GM19238 (cell line): ENCODE results near the gene TXNRD1.
"Not testable (repeated sequence)": the region's sequence is repeated elsewhere in the genome, so short reads cannot be mapped to it uniquely, and the experiment has no call there.

Experiments used
- DNase-seq: peaks from one replicate; pipeline ENCODE4 v3.0.0; 2011; ENCODE audit warnings: low spot score; ENCODE audit not compliant: insufficient read length

The TXNRD1 gene

DNA sequence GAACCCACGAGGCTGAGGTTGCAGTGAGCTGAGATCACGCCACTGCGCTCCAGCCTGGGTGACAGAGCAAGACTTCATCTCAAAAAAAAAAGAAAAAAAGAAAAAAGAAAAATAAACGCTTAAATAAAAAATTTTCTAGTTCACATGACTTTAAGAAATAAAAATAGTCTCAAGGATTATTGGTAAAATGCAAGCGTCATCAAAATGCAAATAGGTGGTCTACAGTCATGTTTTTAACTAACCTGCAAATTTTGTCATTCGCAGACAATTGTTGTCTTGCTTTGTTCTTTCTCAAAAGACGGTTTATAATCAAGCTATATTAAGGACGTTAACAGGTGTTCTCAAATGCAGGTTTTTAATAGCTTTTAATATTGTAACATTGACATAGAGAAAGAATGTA, 22.4 kb downstream of the TXNRD1 start:
- DNase-seq, result no peak

DNA sequence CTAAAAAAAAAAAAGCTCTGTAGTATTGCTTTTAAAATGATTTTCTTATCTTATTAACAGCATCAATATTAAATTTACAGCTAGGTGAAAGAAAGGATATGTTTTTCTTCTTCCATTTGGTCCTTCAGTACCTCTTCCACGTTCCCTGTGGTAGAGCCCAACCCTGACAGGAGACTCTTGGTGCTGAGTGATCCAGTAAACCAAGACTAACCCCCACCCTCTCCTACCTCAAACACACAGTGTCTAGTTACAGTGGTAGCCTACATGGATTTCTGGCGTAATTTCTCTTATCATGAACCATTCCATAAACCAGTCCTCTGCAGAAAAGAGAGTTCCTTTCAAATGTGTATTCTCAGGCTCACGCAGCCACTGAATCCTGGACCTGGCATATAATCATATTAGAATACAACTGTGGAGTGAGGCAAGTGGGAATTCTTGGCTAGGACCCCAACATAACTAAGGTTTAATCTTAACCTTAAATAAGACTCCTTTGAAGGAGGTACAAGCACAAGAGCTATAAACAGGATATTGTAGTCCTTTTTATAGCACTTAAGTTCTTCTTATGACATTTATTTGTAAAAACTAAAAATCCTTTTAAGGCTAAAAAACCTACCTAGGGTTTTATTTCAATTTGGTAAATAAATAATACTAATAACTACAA, 27.1 kb downstream of the TXNRD1 start:
- no peak for DNase-seq

DNA sequence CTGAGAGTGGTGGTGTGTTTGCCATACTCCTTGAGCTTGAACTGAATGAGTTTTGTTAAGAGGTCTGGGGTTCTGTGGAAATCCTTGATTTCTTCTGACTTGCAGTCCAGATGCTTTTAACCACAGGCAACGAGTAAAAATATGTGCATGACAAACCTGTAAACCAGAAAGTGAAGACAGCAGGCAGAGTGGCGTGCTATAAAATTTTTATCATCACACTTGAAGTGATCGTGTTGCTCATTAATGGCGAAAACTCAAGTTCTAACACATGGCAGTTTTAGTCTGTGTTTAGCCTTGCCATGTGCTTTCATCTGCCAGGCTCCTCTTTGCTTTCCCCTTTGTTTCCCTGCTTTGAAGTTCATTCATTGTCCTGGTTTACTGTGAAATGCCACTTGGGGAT, 28.0 kb downstream of the TXNRD1 start:
- no peak for DNase-seq

DNA sequence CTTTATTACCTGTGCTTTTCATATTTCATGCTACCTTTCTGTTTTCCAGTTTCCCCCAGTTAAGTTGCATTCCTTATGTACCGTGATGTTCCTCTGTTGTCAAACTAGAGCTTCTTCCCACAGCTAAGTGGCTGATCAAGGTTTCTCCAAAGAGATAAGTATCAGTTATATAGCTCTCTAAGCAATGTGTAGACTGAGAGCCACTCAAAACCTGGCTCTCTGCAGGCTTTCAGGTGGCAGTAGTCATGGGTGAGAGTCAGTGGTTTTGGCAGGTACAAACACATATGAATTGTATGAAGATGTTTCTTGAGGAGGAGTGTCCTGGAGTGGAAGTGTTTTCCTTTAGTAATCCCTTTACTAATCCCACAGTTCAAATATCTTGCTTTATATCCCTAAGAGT, 28.4 kb downstream of the TXNRD1 start:
- no peak for DNase-seq

DNA sequence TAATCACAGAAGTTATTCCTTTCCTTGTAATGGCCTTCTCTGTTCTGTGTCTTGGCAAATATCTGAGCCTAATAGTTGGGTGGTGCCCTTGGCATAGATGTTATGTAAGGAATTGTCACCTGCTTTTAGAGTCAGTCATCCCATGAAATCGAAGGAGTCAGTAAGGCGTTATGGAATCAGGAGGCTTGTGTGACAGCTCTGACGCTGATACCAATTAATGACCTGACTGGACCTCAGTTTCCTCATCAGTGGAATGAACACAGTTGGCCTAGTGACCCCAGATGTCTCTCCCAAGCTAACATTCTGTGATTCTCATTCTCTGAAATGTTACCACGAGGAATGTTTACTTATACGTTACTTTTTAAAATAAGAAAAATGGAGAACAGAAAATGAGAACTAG, 32.1 kb downstream of the TXNRD1 start:
- no peak for DNase-seq

DNA sequence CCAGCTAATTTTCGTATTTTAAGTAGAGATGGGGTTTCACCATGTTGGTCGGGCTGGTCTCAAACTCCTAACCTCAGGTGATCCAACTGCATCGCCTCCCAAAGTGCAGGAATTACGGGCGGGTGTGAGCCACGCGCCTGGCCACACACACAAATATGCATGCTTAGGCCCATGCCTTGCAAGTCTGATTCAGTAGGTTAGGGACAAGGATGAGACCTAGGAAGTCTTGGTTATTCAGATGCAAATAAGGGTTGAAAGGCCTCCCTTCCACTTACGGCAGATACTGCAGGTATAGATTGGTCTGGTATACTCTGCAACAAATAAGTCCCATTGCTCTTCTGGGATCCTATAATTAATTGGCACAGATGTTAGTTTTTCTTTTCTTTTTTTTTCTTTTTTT, 32.9 kb downstream of the TXNRD1 start:
- no peak for DNase-seq

DNA sequence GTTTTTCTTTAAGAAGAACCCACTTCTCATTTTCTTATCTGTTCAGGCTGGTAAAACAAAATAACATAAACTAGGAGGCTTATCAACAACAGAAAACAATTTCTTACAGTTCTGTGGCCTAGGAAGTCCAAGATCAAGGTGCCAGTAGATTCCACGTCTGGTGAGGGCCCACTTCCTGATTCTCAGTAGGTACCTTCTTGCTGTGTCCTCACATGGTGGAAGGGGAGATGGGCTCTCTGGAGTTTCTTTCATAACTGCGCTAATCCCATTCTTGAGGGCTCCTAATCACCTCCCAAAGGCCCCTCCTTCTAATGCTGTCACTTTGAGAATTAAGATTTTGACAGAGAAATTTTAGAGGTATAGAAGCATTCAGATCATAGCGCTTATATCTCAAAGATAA, 33.4 kb downstream of the TXNRD1 start:
- DNase-seq, result no peak

DNA sequence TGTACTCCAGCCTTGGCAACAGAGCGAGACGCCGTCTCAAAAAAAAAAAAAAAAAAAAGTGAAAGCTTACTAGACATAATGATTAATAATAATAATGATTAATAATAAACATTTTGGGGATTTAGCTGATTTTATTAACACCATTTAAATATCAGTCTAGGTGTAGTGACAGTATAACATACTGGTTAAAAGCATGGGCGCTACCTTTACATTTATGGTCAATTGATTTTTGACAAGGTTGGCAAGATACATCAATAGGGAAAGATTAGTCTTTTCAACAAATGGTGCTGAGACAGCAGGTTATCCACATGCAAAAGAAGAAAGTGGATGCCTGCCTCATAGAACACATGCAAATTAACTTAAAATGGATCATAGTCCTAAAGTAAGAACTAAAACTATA, 34.3 kb downstream of the TXNRD1 start:
- DNase-seq, result no peak

DNA sequence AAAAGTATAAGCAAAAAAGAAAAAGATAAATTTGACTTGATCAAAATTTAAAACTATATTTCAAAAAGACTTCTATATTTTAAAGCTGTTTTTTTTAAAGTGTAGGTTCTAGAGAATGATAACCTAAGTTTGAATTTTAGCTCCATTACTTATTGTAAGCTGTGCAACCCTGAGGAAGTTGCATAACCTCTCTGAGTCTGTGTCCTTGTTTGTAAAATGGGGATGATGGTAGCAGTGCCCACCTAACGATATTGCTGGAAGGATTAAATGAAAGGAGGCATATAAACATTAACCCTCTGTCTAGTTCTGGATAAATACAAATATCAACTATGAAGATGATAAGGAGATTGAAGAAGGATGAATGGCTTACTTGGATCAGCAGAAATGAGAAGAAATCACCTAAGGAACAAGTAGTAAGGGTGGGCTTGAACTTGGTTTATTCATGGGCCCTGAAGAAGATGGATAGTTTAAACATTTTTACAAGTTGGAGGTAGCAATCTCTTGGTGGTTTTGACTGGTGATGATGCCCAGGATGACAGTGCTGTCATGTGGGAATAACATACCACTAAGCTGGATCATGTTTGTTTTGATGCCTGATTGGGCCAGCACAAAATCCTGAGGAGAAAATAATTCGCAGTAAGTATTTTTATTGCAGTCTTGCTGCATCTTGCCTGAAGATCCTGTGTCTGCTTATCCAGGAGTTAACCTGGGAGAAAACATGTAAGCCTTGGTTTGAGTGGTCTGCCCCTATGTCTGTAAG, 35.0 kb downstream of the TXNRD1 start:
- no peak for DNase-seq

DNA sequence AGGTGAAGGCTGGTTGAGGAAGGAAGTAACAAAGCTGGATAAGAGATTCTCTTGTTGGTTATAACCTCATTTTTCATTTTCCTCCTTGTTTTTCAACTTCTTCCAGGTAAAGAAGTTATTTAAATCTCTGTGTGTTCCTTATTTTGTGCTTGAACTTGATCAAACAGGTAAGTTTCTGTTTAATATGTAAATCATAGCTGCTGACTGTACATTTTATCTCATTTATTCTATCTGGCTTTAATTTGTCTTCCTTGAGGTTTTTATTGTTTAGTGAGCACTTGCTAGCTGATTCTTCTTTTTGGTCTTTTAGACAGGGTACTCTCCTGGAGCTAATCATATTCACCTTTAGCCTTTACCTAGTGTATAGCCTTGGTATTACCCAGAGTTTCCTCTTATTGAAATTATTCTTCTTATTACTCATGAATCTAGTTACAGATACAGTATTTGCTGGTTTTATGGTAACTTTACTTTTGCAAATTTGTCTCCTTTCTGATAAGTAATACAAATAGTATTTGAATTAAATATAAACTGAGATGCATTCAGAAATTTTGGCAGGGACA, 42.4 kb downstream of the TXNRD1 start:
- no peak for DNase-seq

DNA sequence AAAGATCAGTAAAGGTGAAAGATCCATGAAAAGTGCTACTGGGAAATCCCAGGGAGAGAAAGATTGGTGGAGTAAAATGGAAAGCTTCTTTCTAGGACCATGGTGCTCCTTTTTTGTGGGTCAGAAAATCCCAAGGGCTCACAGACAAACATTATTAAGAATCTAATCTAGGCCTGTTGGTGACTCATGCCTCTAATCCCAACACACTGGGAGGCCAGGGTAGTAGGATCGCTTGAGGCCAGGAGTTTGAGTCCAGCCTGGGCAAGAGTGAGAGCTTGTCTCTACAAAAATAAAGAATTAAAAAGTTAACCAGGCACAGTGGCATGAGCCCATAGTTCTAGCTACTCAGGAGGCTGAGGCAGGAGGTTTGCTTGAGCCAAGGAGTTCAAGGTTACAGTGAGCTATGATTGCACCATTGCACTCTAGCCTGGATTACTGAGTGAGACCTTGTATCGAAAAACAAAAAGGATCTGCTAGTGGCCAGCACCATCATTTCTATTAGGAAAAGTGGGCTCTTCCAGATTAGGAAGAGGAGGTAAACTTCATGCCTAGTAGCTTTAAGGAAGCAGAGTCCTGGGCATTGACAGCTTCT, 43.0 kb downstream of the TXNRD1 start:
- no peak for DNase-seq

DNA sequence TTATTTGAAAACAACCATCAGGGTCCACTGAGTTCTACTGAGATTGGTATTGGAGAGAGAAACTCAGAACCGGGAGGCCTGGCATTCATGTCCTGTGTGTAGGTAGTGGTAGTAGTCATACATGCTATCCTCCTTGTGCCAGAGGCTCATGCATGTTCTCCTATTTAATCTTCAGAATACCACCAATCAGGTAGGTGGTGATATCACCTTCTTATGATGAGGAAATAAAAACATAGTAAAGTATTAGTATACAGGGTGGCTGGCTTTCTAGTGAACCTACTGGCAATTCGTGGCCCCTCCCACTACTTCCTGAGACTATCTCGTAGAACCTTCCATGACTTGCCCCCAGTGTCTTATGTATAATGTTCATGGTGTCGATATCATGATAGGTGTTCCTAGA, 47.4 kb downstream of the TXNRD1 start:
- DNase-seq, result no peak

DNA sequence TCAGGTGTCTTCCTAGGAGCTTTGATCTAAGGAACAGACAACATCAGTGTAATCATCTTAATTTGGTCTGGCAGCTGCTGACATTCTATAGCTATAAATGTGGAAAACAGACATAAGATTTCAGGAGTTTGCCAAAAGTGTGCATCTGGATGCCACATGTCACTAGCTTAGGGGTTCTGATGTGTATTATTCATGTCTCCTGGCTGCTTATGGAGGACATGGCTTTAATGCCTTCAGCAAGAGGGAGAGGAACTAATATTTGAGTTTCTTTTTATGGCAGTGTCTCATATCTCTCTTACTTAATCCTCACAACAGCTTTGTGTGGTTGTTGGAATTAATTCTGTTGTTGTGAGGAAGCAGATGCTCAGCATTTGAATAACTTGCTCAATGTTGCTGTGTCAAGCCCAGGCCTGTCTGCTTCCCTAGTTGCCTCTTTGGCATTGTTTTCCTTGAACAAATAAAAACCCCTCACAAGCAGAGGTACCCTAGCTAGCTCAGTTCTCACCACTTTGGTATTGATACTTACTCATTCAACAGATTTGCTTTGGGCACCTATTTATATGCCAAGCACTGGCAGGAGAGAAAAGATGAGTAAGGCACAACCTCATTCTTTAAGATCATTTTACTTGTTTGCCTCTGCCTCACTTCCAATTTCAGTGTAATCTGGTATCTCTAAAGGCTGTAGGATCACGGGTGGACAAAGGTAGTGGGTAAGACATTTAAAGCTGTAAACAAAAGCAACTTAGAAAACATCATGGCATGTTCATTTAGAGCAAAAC, 48.2 kb downstream of the TXNRD1 start:
- DNase-seq, result no peak

DNA sequence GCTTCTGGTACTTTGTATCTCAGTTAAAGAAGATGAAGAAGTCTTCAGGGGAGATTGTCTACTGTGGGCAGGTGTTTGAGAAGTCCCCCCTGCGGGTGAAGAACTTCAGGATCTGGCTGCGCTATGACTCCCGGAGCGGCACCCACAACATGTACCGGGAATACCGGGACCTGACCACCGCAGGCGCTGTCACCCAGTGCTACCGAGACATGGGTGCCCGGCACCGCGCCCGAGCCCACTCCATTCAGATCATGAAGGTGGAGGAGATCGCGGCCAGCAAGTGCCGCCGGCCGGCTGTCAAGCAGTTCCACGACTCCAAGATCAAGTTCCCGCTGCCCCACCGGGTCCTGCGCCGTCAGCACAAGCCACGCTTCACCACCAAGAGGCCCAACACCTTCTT, 49.9 kb downstream of the TXNRD1 start:
- DNase-seq, result not testable (repeated sequence)

DNA sequence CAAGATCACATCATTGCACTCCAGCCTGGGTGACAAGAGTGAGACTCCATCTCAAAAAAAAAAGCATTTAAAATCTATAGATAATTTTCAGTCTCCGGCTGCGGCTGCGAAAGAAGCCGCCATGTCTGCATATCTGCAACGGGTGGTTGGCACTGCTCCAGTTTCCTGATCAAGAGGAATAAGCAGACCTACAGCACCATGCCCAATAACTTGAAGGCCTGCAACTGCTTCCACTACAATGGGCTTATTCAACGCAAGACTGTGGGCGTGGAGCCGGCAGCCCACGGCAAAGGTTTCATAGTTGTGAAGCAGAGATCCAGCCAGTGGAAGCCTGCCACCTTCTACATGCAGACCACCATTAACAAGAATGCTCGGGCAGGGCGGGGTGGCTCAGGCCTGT, 57.4 kb downstream of the TXNRD1 start:
- no peak for DNase-seq

DNA sequence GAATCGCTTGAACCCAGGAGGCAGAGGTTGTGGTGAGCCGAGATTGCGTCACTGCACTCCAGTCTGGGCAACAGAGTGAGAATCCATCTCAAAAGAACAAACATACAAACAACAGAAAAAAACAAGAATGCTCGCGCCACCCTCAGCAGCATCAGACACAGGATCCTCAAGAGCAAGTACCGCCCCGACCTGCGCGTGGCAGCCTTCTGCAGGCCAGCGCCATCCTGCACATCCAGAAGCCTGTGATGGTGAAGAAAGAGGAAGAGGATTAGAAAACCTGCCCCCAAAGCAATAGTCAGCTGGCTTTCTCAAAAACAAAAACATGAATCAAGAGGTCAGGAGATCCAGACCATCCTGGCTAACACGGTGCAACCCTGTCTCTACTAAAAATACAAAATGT, 57.9 kb downstream of the TXNRD1 start:
- no peak for DNase-seq

DNA sequence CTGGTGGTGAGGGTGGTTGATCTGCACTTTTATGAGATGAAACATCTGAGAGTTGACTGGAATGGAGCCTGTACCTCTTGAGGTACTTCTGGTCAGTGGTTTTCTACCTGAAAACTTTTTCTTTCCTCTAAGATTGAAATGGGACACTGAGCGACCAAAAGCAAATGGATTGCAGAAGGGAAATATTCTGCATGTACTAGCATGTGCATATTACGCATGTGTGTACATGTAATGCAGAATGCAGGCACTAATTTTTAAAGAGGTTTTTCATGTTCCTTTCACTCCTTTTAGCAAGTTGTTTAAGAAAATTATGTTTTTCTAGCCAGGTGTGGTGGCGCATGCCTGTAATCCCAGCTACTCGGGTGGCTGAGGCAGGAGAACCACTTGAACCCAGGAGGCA, 59.2 kb downstream of the TXNRD1 start:
- DNase-seq, result no peak

DNA sequence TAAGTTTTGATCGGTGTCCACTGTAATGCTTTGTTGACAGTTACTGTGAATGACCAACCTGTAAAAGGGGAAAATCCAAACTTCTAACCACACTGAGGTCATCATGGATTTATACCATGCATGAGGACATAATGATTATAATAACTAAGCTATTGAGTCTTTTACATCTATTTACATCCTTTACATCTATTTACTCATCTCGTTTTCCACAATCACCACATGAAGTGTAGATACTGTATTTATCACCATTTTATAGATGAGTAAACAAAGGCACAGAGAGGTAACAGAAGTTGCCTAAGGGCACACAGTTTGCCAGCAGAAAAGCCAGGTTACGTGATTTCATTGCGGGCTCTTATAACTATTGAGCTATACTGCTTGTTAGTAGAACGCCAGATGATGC, 60.1 kb downstream of the TXNRD1 start:
- no peak for DNase-seq

DNA sequence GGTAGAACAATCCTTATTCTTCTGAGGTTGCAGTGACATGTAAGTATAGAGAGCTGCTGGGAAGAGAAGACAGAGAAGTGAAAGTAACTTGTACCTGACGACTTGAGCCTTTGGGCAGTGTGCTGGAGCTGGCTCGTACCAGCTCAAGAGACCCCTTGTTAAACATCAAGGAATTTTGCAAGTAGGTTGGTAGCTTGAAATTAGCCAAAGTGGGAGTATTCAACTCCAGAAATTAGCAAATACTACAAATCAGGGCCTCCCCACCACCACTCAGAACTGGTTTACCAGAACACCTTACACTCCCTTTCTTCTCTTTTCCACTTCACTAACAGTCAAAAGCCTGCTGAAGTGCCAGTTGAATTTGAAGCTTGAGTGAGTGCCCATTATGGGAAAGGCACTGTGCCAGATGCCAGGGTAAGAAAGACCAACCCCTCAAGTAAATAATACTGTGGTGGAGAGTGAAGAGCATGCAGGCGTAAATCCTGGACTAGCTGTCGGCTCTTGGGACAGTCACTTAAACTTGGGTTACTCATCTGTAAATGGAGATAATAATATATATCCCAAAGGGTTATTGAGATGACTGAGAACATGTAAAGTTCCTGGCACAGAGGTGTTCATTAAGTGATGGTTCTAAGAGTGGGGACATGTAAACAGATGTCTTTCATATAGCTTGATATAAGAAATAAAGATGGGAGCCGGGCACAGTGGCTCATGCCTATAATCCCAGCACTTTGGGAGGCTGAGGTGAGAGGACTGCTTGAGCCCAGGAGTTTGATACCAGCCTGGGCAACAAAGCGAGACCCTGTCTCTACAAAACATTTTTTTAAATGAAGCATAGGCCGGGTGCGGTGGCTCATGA, 60.9 kb downstream of the TXNRD1 start:
- DNase-seq, result peak; percentile 25

DNA sequence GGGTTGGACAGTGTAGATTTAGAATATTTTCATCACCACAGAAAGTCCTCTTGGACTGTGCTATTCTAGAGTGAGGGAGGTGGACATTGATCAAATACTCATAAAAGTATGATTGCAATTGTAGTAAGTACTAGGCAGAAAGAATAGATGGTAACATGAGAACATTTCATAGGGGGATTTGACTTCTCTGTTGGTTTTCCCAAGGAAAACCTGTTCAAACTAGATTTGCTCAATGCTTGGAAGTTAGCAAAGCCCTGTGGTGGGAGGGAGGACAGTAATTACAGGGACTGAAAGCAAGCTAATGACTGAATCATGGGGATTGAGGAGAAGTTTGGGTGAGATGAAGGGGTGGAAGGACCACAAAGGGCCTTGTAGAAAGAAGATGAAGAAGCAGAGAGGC, 63.6 kb downstream of the TXNRD1 start:
- no peak for DNase-seq

DNA sequence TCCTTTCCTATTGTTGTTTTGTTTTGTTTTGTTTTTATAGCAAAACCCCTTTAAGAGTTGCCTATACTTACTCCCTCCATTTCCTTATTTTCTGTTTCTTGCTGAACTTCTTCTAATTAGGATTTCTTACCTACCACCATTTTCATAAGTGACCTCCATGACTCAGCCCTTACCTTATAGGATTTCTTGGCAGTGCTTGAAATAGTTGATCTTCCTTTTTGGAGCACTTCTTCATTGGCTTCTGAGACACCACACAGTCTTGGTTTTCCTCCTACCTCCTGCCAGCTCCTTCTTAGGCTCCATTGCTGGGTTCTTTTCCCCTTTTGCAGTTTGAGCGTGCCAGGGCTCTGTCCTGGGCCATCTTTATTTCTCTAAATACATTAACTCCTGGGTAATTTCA, 64.5 kb downstream of the TXNRD1 start:
- DNase-seq, result no peak
